NCI-H2171 (cell line): ENCODE results near the gene OR4K17.
"Not testable (repeated sequence)": the region's sequence is repeated elsewhere in the genome, so short reads cannot be mapped to it uniquely, and the experiment has no call there.

Source experiments
- DNase-seq: peaks from one replicate; lab custom pipeline; 2025; lab: John Stamatoyannopoulos, UW

The OR4K17 gene, protein sequence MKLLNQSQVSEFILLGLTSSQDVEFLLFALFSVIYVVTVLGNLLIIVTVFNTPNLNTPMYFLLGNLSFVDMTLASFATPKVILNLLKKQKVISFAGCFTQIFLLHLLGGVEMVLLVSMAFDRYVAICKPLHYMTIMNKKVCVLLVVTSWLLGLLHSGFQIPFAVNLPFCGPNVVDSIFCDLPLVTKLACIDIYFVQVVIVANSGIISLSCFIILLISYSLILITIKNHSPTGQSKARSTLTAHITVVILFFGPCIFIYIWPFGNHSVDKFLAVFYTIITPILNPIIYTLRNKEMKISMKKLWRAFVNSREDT

GRCh38 chr14:20110438-20110837 is at the start of gene OR4K17:
OR4K17 (plus strand) TSS chr14:20110739; CDS start chr14:20117500, 6,761 bp downstream.
- no peak for DNase-seq

GRCh38 chr14:20092050-20092449 is 18.5 kb upstream of the OR4K17 start:
- DNase-seq: no peak

DNA sequence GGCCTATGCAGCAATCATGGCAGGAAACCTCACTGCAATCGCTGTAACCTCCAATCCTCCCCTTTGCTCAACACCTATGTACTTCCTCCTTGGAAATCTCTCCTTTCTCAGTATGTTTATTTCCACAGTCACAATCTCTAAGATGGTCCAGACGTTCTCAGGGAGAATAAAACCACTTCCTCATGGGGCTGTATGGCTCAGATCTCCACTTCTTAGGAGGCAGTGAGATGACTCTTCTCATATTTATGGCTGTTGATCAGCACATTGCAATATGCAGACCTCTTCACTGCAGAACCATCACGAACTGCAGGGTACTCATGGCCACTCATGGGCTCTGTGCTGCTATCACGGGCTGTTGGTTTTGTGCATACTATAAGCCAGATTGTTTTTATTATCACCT is 17.1 kb upstream of the OR4K17 start:
- DNase-seq: no peak

DNA sequence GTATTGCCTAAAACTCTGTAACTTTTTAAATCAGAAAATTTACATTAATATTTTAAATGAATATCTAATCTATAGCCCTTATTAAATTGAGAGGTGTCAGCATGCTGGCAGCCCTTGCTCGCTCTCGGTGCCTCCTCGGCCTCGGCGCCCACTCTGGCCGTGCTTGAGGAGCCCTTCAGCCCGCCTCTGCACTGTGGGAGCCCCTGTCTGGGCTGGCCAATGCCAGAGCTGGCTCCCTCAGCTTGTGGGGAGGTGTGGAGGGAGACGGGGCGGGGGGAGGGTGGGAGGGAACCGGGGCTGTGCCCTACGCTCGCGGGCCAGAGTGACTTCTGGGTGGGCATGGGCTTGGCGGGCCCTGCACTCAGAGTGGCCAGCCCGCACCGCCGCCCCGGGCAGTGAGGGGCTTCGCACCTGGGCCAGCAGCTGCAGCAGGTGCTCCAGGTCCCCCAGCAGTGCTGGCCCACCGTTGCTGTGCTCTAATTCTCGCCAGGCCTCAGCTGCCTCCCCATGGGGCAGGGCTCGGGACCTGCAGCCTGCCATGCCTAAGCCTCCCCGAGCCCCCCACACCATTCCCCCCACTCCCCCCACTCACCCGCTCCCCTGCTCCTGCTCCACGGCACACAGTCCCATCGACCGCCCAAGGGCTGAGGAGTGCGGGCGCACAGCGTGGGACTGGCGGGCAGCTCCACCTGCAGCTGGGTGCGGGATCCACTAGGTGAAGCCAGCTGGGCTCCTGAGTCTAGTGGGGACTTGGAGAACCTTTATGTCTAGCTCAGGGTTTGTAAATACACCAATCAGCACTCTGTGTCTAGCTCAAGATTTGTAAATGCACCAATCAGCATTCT is 11.4 kb upstream of the OR4K17 start:
- not testable (repeated sequence) for DNase-seq

DNA sequence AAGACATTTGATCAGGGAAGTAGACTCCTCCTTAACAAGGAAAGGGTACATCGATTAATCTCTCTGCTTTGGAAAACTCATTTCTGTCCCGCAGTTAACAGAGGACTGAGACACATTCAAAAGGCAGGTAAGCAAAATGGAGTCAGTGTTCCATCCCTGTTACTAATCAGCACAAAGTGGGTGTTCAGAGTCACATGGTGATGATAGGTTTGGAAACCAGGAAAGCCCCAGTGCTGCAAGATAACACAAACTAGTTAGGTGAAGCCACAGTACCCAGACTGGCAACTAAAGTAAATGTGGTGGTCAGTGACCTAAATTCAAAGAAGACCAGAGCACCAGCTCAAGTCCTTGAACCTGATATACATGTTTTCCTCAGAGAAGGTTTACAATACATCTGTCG is 1.8 kb downstream of the OR4K17 start:
- DNase-seq: no peak

DNA sequence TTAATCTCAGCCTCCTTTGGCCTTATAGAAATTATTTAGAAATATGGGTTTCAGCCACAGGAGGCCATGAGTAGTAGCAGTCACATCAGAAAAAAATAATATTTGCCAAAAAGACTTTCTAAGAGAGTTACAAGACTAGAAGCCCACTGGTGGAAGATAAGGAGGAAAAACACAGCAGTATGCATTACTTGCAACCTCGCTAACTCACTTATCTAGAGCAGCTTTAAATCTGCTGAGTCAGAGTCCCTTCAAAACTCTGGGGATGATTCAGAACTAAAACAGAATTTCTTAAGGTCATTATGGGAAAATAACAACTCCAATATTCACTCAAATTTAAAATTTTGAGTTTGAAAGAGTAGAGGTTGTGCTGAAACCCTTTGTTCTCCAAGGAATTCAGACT is 6.2 kb downstream of the OR4K17 start:
- DNase-seq: no peak

DNA sequence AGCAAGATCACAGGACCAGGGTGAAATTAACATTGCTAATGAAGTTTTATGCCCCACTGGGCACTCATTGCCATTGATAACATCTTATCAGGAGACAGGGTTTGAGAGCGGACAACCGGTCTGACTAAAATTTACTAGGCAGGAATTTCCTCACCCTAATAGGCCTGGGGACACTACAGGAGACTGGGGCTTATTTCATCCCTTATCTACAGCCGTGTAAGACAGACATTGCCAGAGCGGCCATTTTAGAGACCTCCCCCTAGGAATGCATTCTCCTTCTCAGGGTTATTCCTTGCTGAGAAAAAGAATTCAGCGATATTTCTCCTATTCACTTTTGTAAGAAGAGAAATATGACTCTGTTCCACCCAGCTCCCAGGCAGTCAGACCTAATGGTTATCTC is 8.3 kb downstream of the OR4K17 start:
- no peak for DNase-seq

DNA sequence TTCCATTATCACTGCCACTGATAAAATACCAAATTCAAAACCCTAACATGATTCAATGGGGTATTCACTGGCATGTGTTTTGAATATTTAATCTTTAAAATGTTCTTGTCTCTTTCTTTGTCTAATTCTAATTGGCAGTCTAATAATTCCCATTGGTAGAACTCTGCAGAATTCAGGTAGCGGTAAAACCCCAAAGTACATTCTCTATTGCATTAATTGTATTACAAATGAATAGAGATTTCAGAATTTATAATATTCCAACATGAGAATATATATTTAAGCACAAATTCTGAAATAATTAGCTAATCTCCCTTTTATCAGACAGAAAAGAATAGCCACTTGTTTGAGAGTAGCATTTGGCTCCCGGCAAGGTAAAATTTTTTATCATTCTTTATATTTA is 28.0 kb downstream of the OR4K17 start, which contains the start of gene OR4N5:
Gene OR4N5, plus strand, starts transcription at position 301 of the 400 bp plus-strand sequence. CDS start 4,916 bp downstream, outside the sequence.
- DNase-seq: no peak

- DNase-seq: no peak
These were observed 33.4 kb downstream of the OR4K17 start for GRCh38 chr14:20143911-20144310.

DNA sequence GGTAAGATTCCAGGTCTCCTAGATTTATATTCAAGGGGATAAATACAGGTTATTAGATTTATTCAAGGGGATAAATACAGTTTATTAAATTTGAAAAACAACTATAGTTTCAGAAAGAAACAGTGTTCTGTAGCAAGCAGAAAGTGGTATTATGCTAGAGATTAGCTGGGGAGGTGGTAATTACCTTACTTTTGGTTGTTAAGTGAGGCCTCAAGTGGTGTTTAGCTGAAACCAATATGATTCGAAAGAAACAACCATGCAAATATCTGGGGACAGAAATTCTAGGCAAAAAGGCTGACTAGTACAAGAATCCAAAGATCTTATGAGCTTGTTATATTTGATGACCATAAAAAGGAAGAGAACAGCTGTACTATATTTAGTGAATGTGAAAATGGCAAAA is 34.3 kb downstream of the OR4K17 start:
- DNase-seq: no peak

- no peak for DNase-seq
These were observed 53.9 kb downstream of the OR4K17 start for GRCh38 chr14:20164462-20164861.

DNA sequence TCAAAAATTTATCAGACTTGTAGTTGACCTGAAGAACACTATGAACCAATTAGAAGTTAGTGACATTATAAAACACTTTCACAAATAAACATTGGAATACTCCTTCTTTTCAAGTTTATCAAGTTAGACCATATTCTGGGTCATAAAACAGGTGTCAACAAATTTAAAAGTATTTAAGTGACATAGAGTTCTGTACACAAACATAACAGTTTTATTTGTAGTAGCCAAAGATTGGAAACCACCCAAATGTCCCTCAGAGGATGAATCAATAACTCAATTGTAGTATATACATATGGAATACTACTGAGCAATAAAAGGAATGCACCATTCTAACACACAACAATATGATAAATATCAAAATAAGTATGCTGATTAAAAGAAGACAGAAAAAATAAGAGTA is 56.6 kb downstream of the OR4K17 start:
- DNase-seq: no peak

DNA sequence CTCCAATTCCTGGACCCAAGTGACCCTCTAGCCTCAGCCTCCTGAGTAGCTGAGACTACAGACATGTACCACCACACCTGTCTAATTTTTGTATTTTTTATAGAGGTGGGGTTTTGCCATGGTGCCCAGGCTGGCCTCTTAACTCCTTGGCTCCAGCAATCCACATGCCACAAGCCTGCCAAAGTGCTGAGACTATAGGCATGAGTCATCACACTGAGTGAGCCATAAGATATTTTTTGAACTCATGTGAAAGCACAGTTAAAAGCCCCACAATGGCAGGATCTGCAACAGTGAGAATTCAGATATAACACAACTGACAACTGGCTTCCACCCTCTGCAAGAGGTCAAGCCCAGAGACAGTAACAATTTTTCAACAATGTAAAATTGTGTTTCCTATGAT is 59.3 kb downstream of the OR4K17 start:
- DNase-seq: not testable (repeated sequence)
